ENCODE data around the gene PYGB. TPM values are rescaled to one million over a fixed set of nuclear protein-coding genes. Genes with fewer than 3 reads are reported as not detected.
"Not testable (repeated sequence)": the region's sequence is repeated elsewhere in the genome, so short reads cannot be mapped to it uniquely, and the experiment has no call there.

The PYGB gene
- total RNA-seq, 1 experiment from 2014 or later, result 131 TPM

- DNase-seq (ENCODE audit: low read depth), result peak; percentile 42
Measured at GRCh38 chr20:25249198-25249931, 1.5 kb downstream of the PYGB start.

- DNase-seq (ENCODE audit: low read depth), result no peak
Measured at GRCh38 chr20:25250508-25250907, 2.6 kb downstream of the PYGB start.

GRCh38 chr20:25251019-25251418, 3.1 kb downstream of the PYGB start:
- no peak for DNase-seq (ENCODE audit: low read depth)

- DNase-seq (ENCODE audit: low read depth), result no peak
Measured at GRCh38 chr20:25251558-25251957, 3.7 kb downstream of the PYGB start.

- no peak for DNase-seq (ENCODE audit: low read depth)
Measured at GRCh38 chr20:25252230-25252651, 4.4 kb downstream of the PYGB start.

- no peak for DNase-seq (ENCODE audit: low read depth)
Measured at GRCh38 chr20:25252686-25253421, 5.0 kb downstream of the PYGB start.

GRCh38 chr20:25253606-25254275, 5.9 kb downstream of the PYGB start:
- no peak for DNase-seq (ENCODE audit: low read depth)

GRCh38 chr20:25254571-25254970, 6.7 kb downstream of the PYGB start:
- no peak for DNase-seq (ENCODE audit: low read depth)

- peak; percentile 33 for DNase-seq (ENCODE audit: low read depth)
Measured at GRCh38 chr20:25254986-25255680, 7.2 kb downstream of the PYGB start.

GRCh38 chr20:25256226-25256859, 8.5 kb downstream of the PYGB start:
- DNase-seq (ENCODE audit: low read depth), result no peak

- no peak for DNase-seq (ENCODE audit: low read depth)
Measured at GRCh38 chr20:25257130-25257529, 9.2 kb downstream of the PYGB start.

GRCh38 chr20:25257756-25258475, 10.0 kb downstream of the PYGB start:
- DNase-seq (ENCODE audit: low read depth), result no peak

GRCh38 chr20:25258476-25258805, 10.6 kb downstream of the PYGB start:
- no peak for DNase-seq (ENCODE audit: low read depth)

GRCh38 chr20:25258828-25259227, 10.9 kb downstream of the PYGB start:
- DNase-seq (ENCODE audit: low read depth), result no peak

- no peak for DNase-seq (ENCODE audit: low read depth)
Measured at GRCh38 chr20:25259358-25259757, 11.5 kb downstream of the PYGB start.

GRCh38 chr20:25259788-25260254, 11.9 kb downstream of the PYGB start:
- no peak for DNase-seq (ENCODE audit: low read depth)

GRCh38 chr20:25260770-25261437, 13.0 kb downstream of the PYGB start:
- not testable (repeated sequence) for DNase-seq (ENCODE audit: low read depth)

- DNase-seq (ENCODE audit: low read depth), result no peak
Measured at GRCh38 chr20:25269057-25269832, 21.4 kb downstream of the PYGB start.

GRCh38 chr20:25269833-25270170, 21.9 kb downstream of the PYGB start:
- DNase-seq (ENCODE audit: low read depth), result no peak

GRCh38 chr20:25270829-25271251, 23.0 kb downstream of the PYGB start:
- no peak for DNase-seq (ENCODE audit: low read depth)
